GM18907 (cell line): Measurements from ENCODE around the gene CDC42SE2.
"Not testable (repeated sequence)": the region's sequence is repeated elsewhere in the genome, so short reads cannot be mapped to it uniquely, and the experiment has no call there.

Experiments used
- ATAC-seq: cut with Tn5 transposase; IDR thresholded peaks from one replicate; pipeline ENCODE4 v1.9.1; 2021; ENCODE audit warnings: mild to moderate bottlenecking, moderate library complexity; ENCODE audit not compliant: unreplicated experiment

CDC42SE2 gene

GRCh38 chr5:131250751-131251475 lies 12.9 kb upstream of the CDC42SE2 start:
- no peak for ATAC-seq

- ATAC-seq: peak; percentile 89
These were observed 11.1 kb upstream of the CDC42SE2 start for GRCh38 chr5:131252824-131253171.

DNA sequence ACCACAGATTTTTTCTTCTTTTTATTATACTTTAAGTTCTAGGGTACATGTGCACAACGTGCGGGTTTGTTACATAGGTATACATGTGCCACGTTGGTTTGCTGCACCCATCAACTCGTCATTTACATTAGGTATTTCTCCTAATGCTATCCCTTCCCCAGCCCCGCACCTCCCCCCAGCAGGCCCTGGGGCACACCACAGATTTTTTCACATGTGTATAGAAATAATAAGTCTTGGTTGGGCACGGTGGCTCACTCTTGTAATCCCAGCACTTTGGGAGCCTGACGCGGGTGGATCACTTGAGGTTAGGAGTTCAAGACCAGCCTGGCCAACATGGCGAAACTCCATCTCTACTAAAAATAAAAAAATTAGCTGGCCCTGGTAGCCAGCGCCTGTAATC lies 9.8 kb upstream of the CDC42SE2 start:
- ATAC-seq: not testable (repeated sequence)

GRCh38 chr5:131254741-131255140 lies 9.1 kb upstream of the CDC42SE2 start:
- ATAC-seq: no peak

- ATAC-seq: no peak
These were observed 7.4 kb upstream of the CDC42SE2 start for GRCh38 chr5:131256507-131256823.

- ATAC-seq: no peak
These were observed 5.1 kb upstream of the CDC42SE2 start for GRCh38 chr5:131258733-131259132.

GRCh38 chr5:131259326-131259725 lies 4.5 kb upstream of the CDC42SE2 start:
- ATAC-seq: no peak

DNA sequence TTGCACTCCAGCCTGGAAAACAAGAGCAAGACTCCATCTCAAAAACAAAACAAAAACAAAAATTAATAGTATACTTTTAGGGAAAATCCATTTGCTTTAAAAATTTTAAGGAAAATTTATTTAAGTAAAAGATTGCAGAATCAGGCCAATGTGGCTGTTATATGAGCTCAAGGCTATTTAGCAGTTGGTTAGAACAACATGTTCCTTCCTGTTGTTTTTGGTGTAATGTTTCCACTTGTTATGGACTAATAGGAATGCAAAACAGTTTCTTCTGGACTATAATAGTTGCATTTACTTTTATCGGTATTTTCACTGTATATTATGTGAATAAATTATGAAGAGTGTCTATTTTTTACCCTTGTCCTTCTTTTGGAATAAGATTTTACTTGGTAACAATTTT lies 3.0 kb upstream of the CDC42SE2 start:
- ATAC-seq: no peak

DNA sequence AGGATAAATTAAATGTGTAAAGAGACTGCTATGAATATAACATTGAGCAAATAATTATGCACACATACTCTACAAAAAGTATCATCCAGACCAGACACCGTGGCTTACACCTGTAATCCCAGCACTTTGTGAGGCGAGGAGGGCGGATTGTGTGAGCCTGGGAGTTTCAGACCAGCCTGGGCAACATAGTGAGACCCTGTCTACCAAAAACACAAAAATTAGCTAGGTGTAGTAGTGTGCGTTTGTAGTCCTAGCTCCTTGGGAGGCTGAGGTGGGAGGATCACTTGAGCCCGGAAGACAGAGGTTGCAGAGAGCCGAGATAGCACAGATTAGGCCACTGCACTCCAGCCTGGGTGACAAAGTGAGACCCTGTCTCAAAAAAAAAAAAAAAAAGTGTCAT lies 2.4 kb upstream of the CDC42SE2 start:
- no peak for ATAC-seq

- ATAC-seq: peak; percentile 26
These were observed 806 bp upstream of the CDC42SE2 start for GRCh38 chr5:131262953-131263541.

DNA sequence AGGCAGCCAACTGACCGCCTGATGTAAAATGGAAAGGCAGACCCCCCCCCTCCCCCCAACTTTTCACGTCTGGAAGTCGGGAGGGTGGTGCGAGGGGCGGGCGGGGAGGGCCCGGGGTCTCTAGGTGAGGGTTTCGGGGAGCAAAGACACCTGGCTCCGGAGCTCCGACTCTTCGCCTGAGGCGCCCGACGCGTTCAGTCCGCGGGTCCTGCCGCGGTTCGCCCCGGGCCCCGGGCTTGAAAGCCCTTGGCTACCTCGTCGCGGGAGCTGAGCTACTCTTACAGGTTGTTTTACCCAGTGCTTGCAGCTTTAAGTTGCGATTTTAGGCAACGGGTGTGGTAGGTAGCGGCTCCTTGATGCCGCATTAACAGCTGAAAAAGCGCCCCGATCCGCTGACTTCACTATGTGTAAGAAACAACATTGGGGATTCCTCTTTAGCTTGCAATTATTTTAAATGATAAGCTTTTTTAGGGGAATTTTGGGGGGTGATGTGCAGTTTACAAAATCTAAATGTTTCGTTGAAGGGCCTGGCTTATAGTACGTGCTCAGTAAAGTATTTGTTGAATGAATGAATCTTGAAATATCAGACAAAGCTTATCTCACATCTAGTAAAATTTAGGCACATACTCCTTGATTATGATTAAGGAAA lies 722 bp downstream of the CDC42SE2 start:
- ATAC-seq: peak; percentile 8

- peak; percentile 39 for ATAC-seq
These were observed 1.5 kb downstream of the CDC42SE2 start for GRCh38 chr5:131265311-131265803.

- ATAC-seq: no peak
These were observed 2.7 kb downstream of the CDC42SE2 start for GRCh38 chr5:131266370-131267060.

DNA sequence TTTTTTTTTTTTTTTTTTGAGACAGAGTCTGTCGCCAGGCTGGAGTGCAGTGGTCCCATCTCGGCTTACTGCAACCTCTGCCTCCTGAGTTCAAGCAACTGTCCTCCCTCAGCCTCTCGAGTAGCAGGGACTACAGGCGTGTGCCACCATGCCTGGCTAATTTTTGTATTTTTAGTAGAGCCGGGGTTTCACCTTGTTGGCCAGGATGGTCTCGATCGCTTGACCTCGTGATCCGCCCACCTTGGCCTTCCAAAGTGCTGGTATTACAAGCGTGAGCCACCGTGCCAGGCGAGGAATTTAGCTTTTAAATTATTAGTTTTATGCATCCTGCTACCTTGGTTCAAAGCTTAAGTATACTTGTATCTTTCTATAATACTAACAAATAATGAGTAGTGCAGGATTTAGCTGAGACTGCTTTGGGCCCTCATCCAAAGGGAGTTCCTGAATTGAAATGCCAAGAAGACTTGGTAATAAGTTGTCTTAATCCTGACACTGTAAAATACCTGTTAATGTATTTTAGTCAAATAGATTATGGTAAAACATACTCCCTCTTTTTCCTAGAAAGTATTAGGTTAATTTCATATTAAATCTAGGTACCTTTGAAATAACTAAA lies 5.0 kb downstream of the CDC42SE2 start:
- no peak for ATAC-seq

GRCh38 chr5:131270809-131271208 lies 7.0 kb downstream of the CDC42SE2 start:
- ATAC-seq: no peak

- not testable (repeated sequence) for ATAC-seq
These were observed 8.0 kb downstream of the CDC42SE2 start for GRCh38 chr5:131271888-131272287.

- no peak for ATAC-seq
These were observed 8.5 kb downstream of the CDC42SE2 start for GRCh38 chr5:131272307-131272706.

- no peak for ATAC-seq
These were observed 8.9 kb downstream of the CDC42SE2 start for GRCh38 chr5:131272724-131273123.

- ATAC-seq: no peak
These were observed 10.6 kb downstream of the CDC42SE2 start for GRCh38 chr5:131274326-131275063.

GRCh38 chr5:131276072-131276471 lies 12.2 kb downstream of the CDC42SE2 start:
- no peak for ATAC-seq

DNA sequence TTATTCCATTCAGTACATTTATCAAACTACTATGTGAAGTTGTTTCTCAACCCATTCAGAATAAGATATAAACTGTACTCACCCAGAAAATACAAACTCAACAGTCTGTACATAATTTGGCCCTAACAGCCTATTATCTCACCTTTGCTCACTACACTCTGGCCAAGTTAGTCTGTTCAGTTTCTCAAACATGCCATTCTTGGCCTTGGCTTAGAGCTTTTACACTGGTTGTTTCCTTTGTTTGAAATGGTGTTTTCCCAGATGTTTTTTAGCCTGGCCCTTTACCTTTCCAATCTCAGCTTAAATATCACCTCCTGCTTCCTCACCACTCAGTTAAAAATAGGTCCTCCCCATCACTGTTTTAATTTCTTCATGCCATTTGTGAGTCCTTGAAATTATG lies 13.6 kb downstream of the CDC42SE2 start:
- no peak for ATAC-seq
